ENCODE results near the gene UPF3B.
"Not testable (repeated sequence)": the region's sequence is repeated elsewhere in the genome, so short reads cannot be mapped to it uniquely, and the experiment has no call there.

UPF3B gene

GRCh38 chrX:119826399-119826959 lies 26.3 kb downstream of the UPF3B start:
- TF ChIP-seq CTCF (IDR thresholded peaks at IDR 0.05; ENCODE audit: low read depth, low read length) = no peak
- in situ Hi-C loops (cut with HindIII; ENCODE audit: low sequenced_read_pairs) = no loop called here
- H3K4me3 ChIP-seq (ENCODE audit: low read depth, low read length) = no peak overlapping the region
- DNase-seq (ENCODE audit: low read depth, low spot score) = peak; percentile 20

GRCh38 chrX:119824221-119824620 lies 28.5 kb downstream of the UPF3B start:
- in situ Hi-C loops (cut with HindIII; ENCODE audit: low sequenced_read_pairs); DNase-seq (ENCODE audit: low read depth, low spot score); H3K4me3 ChIP-seq (ENCODE audit: low read depth, low read length): not testable (repeated sequence)

GRCh38 chrX:119821703-119822102 lies 31.1 kb downstream of the UPF3B start:
- H3K4me3 ChIP-seq (ENCODE audit: low read depth, low read length); DNase-seq (ENCODE audit: low read depth, low spot score); in situ Hi-C loops (cut with HindIII; ENCODE audit: low sequenced_read_pairs): not testable (repeated sequence)

GRCh38 chrX:119817130-119817690 lies 35.6 kb downstream of the UPF3B start:
- no peak for DNase-seq (ENCODE audit: low read depth, low spot score)

GRCh38 chrX:119816300-119816699 lies 36.5 kb downstream of the UPF3B start:
- no peak for DNase-seq (ENCODE audit: low read depth, low spot score)
- in situ Hi-C loops (cut with HindIII; ENCODE audit: low sequenced_read_pairs) = no loop called here
- TF ChIP-seq CTCF (IDR thresholded peaks at IDR 0.05; ENCODE audit: low read depth, low read length) = no peak
- H3K4me3 ChIP-seq (ENCODE audit: low read depth, low read length) = no peak overlapping the region

More at GRCh38 chrX:119817130-119817690, 35.6 kb downstream of the UPF3B start:
- H3K4me3 ChIP-seq (ENCODE audit: low read depth, low read length) = no peak overlapping the region
- in situ Hi-C loops (cut with HindIII; ENCODE audit: low sequenced_read_pairs) = no loop called here
- no peak for TF ChIP-seq CTCF (IDR thresholded peaks at IDR 0.05; ENCODE audit: low read depth, low read length)

- H3K4me3 ChIP-seq (ENCODE audit: low read depth, low read length) = no peak overlapping the region
- in situ Hi-C loops (cut with HindIII; ENCODE audit: low sequenced_read_pairs) = no loop called here
- DNase-seq (ENCODE audit: low read depth, low spot score) = no peak
These were observed 43.5 kb downstream of the UPF3B start for GRCh38 chrX:119809185-119809666.

GRCh38 chrX:119808461-119808860 lies 44.3 kb downstream of the UPF3B start:
- H3K4me3 ChIP-seq (ENCODE audit: low read depth, low read length); in situ Hi-C loops (cut with HindIII; ENCODE audit: low sequenced_read_pairs); DNase-seq (ENCODE audit: low read depth, low spot score): not testable (repeated sequence)

More at GRCh38 chrX:119809185-119809666, 43.5 kb downstream of the UPF3B start:
- TF ChIP-seq CTCF (IDR thresholded peaks at IDR 0.05; ENCODE audit: low read depth, low read length) = no peak

GRCh38 chrX:119802546-119802945 lies 50.2 kb downstream of the UPF3B start:
- in situ Hi-C loops (cut with HindIII; ENCODE audit: low sequenced_read_pairs) = no loop called here
- no peak for TF ChIP-seq CTCF (IDR thresholded peaks at IDR 0.05; ENCODE audit: low read depth, low read length)
- DNase-seq (ENCODE audit: low read depth, low spot score) = no peak
- H3K4me3 ChIP-seq (ENCODE audit: low read depth, low read length) = no peak overlapping the region

Data from astrocyte of the spinal cord (primary cell).